Left ventricle myocardium inferior (tissue), 1 donor: ENCODE data around the gene ARMC12. TPM values are rescaled to one million over a fixed set of nuclear protein-coding genes. Genes with fewer than 3 reads are reported as not detected.
"Not testable (repeated sequence)": the region's sequence is repeated elsewhere in the genome, so short reads cannot be mapped to it uniquely, and the experiment has no call there.

Source experiments
- DNase-seq: peaks from one replicate; pipeline ENCODE4 v3.0.0-alpha.2; 2020
- H3K27ac ChIP-seq: fragments of 200-600 bp; replicated peaks from 2 replicates; pipeline ENCODE4 v1.8.0; 2021
- H3K27me3 ChIP-seq: fragments of 200-600 bp; 2 replicates; pipeline ENCODE4 v1.8.0; 2021; ENCODE audit warnings: low read depth
- H3K36me3 ChIP-seq: fragments of 200-600 bp; 2 replicates; pipeline ENCODE4 v1.8.0; 2021
- H3K4me1 ChIP-seq: fragments of 200-600 bp; 2 replicates; pipeline ENCODE4 v1.8.0; 2021
- H3K4me3 ChIP-seq: fragments of 200-600 bp; 2 replicates; pipeline ENCODE4 v1.8.0; 2021; ENCODE audit warnings: mild to moderate bottlenecking, moderate library complexity
- H3K9me3 ChIP-seq: fragments of 200-600 bp; replicated peaks from 2 replicates; pipeline ENCODE4 v1.8.0; 2021
- CTCF ChIP-seq: fragments of 200-600 bp; IDR thresholded peaks from 2 replicates; pipeline ENCODE4 v1.8.0; 2021; ENCODE audit warnings: antibody characterized with exemption, mild to moderate bottlenecking, borderline replicate concordance
- intact Hi-C: fragments of 100-400 bp; cut with micrococcal nuclease; formaldehyde crosslinking; loops from one replicate; pipeline ENCODE4 v1.11.0; 2022
- total RNA-seq: library from RNA; stranded (reverse); fragmentation: NEBNext Ultra II Directional; extraction: Animal tissue kit (Norgen Biotek cat#: 25700); gene quantifications from one replicate; pipeline ENCODE4 v1.2.1, GENCODE V29; 2021
- donor health status: DM: no; HTN: yes; CAD: no; lungs with severe emphysema.

The ARMC12 gene
- total RNA-seq, 1 donor from 2014 or later, result not detected

GRCh38 chr6:35691027-35691824 is 45.6 kb upstream of the ARMC12 start:
- H3K27me3 ChIP-seq, result no peaks in the 10 kb centered on the region
- no peak for TF ChIP-seq CTCF
- DNase-seq, result peak; percentile 89
- H3K4me1 ChIP-seq, result peaks cover 45% of the 10 kb centered on the region
- H3K36me3 ChIP-seq, result no peaks in the 10 kb centered on the region
- no peak overlapping the region for H3K4me3 ChIP-seq
- intact Hi-C loops, result no loop called here
- H3K9me3 ChIP-seq, result peaks cover 4% of the 10 kb centered on the region
- peak overlapping the region; percentile 99 for H3K27ac ChIP-seq

GRCh38 chr6:35694462-35694861 is 42.4 kb upstream of the ARMC12 start:
- no peak for DNase-seq
- peaks cover 4% of the 10 kb centered on the region for H3K9me3 ChIP-seq
- peaks cover 18% of the 10 kb centered on the region for H3K4me1 ChIP-seq
- intact Hi-C loops, result no loop called here
- no peak overlapping the region for H3K4me3 ChIP-seq
- no peaks in the 10 kb centered on the region for H3K27me3 ChIP-seq
- H3K36me3 ChIP-seq, result no peaks in the 10 kb centered on the region
- no peak for TF ChIP-seq CTCF
- no peak overlapping the region for H3K27ac ChIP-seq

- H3K4me1 ChIP-seq, intact Hi-C loops, H3K9me3 ChIP-seq, H3K27ac ChIP-seq, DNase-seq, H3K4me3 ChIP-seq, H3K36me3 ChIP-seq, H3K27me3 ChIP-seq: not testable (repeated sequence)
Observed at GRCh38 chr6:35698430-35698829, 38.4 kb upstream of the ARMC12 start.

- no peak for DNase-seq
- Histone ChIP-seq H3K27ac (no peak overlapping the region), H3K4me1 (no peaks in the 10 kb centered on the region), H3K9me3 (peaks cover 4% of the 10 kb centered on the region), H3K4me3 (no peak overlapping the region), H3K27me3 (no peaks in the 10 kb centered on the region), H3K36me3 (no peaks in the 10 kb centered on the region)
- intact Hi-C loops, result no loop called here
- no peak for TF ChIP-seq CTCF
Observed at GRCh38 chr6:35698858-35699257, 38.0 kb upstream of the ARMC12 start.

- H3K27me3 ChIP-seq, result no peaks in the 10 kb centered on the region
- TF ChIP-seq CTCF, result no peak
- H3K9me3 ChIP-seq, result no peaks in the 10 kb centered on the region
- DNase-seq, result no peak
- no peak overlapping the region for H3K27ac ChIP-seq
- H3K36me3 ChIP-seq, result no peaks in the 10 kb centered on the region
- intact Hi-C loops, result no loop called here
- H3K4me1 ChIP-seq, result no peaks in the 10 kb centered on the region
- no peak overlapping the region for H3K4me3 ChIP-seq
Observed at GRCh38 chr6:35703554-35703953, 33.3 kb upstream of the ARMC12 start.

GRCh38 chr6:35706468-35706867 is 30.4 kb upstream of the ARMC12 start:
- no peaks in the 10 kb centered on the region for H3K9me3 ChIP-seq
- no peaks in the 10 kb centered on the region for H3K4me1 ChIP-seq
- intact Hi-C loops, result no loop called here
- no peaks in the 10 kb centered on the region for H3K27me3 ChIP-seq
- no peak for TF ChIP-seq CTCF
- H3K27ac ChIP-seq, result no peak overlapping the region
- H3K4me3 ChIP-seq, result no peak overlapping the region
- no peak for DNase-seq
- no peaks in the 10 kb centered on the region for H3K36me3 ChIP-seq
